H1 (cell line): Measurements from ENCODE around the gene PCGF3. TPM values are rescaled to one million over a fixed set of nuclear protein-coding genes. Genes with fewer than 3 reads are reported as not detected.

Source experiments
- CTCF ChIA-PET: fragments of 300-600 bp; sonication (Branson Sonifier 250); formaldehyde crosslinking; loops from one replicate; lab custom pipeline; 2021; ENCODE audit not compliant: partially characterized antibody; lab: Charles Lee
- POLR2A ChIA-PET: fragments of 300-600 bp; sonication (Branson Sonifier 250); formaldehyde crosslinking; loops from one replicate; lab custom pipeline; 2021; ENCODE audit warnings: inconsistent platforms; ENCODE audit not compliant: partially characterized antibody; lab: Charles Lee
- DNase-seq, 2 experiments: peaks; one replicate each; pipeline versions ENCODE4 v3.0.0 to v3.0.0-alpha.2; 2010 to 2022; ENCODE audit warnings: low spot score in 2 of 2, low read depth in 1 of 2, mixed read lengths in 1 of 2
- FAIRE-seq: peaks from 2 replicates; lab custom pipeline; 2011; peaks lifted over from hg19 to GRCh38; lab: Jason Lieb, UNC
- H2AFZ ChIP-seq: 2 replicates; pipeline ENCODE4 v1.8.1; 2012; ENCODE audit warnings: low read length, inconsistent platforms
- H2AK5ac ChIP-seq: 2 replicates; pipeline ENCODE4 v1.6.1; 2013; ENCODE audit warnings: low read depth, low read length
- H2BK120ac ChIP-seq: replicated peaks from 2 replicates; pipeline ENCODE3; 2013; ENCODE audit warnings: low read depth, low read length, inconsistent platforms
- H2BK12ac ChIP-seq: 2 replicates; pipeline ENCODE4 v1.6.1; 2013; ENCODE audit warnings: low read depth, low read length
- H2BK15ac ChIP-seq: 2 replicates; pipeline ENCODE4 v1.6.1; 2013; ENCODE audit warnings: low read length
- H2BK20ac ChIP-seq: 2 replicates; pipeline ENCODE4 v1.6.1; 2013; ENCODE audit warnings: low read length
- H2BK5ac ChIP-seq: 2 replicates; pipeline ENCODE4 v1.6.1; 2013; ENCODE audit warnings: low read depth, low read length
- H3K14ac ChIP-seq: 2 replicates; pipeline ENCODE4 v1.6.1; 2013; ENCODE audit warnings: inconsistent platforms; ENCODE audit not compliant: insufficient read length
- H3K18ac ChIP-seq: 2 replicates; pipeline ENCODE4 v1.6.1; 2013; ENCODE audit warnings: low read length; ENCODE audit errors: extremely low read depth
- H3K23ac ChIP-seq: 2 replicates; pipeline ENCODE4 v1.6.1; 2013; ENCODE audit warnings: inconsistent platforms; ENCODE audit not compliant: insufficient read length
- H3K23me2 ChIP-seq: 2 replicates; pipeline ENCODE4 v1.6.1; 2013; ENCODE audit warnings: low read depth, low read length
- H3K27ac ChIP-seq: 2 replicates; pipeline ENCODE4 v1.6.1; 2011; ENCODE audit warnings: low read depth, low read length, inconsistent platforms
- H3K27me3 ChIP-seq, 4 experiments: replicated peaks in 1 of 4; 1 replicate in 1 of 4; 2 replicates in 3 of 4; pipeline versions ENCODE4 v1.6.1 to v1.8.1; 2011 to 2013; ENCODE audit warnings: low read length in 3 of 4, mild to moderate bottlenecking in 3 of 4, inconsistent platforms in 2 of 4, mixed read lengths in 2 of 4, moderate library complexity in 1 of 4; ENCODE audit not compliant: control insufficient read depth in 3 of 4, insufficient read depth in 3 of 4; ENCODE audit errors: extremely low read depth in 1 of 4
- H3K36me3 ChIP-seq, 4 experiments: 2 replicates each; pipeline versions ENCODE4 v1.6.1 to v1.8.1; 2011 to 2013; ENCODE audit warnings: mild to moderate bottlenecking in 4 of 4, low read length in 3 of 4, moderate library complexity in 2 of 4, control low read depth in 1 of 4, inconsistent platforms in 1 of 4; ENCODE audit not compliant: insufficient read depth in 4 of 4, control insufficient read depth in 2 of 4
- H3K4ac ChIP-seq: replicated peaks from 2 replicates; pipeline ENCODE3; 2013; ENCODE audit warnings: low read length, low read depth, mixed read lengths, inconsistent platforms; ENCODE audit not compliant: insufficient read length
- H3K4me1 ChIP-seq, 4 experiments: replicated peaks in 1 of 4; 1 replicate in 1 of 4; 2 replicates in 3 of 4; pipeline versions ENCODE4 v1.6.1 to v1.8.1; 2011 to 2013; ENCODE audit warnings: low read length in 3 of 4, inconsistent platforms in 2 of 4, mixed read lengths in 1 of 4; ENCODE audit not compliant: insufficient read depth in 4 of 4, control insufficient read depth in 3 of 4
- H3K4me2 ChIP-seq, 2 experiments: 2 replicates each; pipeline versions ENCODE4 v1.6.1 to v1.8.1; 2011 to 2013; ENCODE audit warnings: low read depth in 2 of 2, low read length in 2 of 2, control low read depth in 1 of 2, inconsistent platforms in 1 of 2, mild to moderate bottlenecking in 1 of 2; ENCODE audit not compliant: insufficient read depth in 1 of 2
- H3K4me3 ChIP-seq, 4 experiments: fragments of 200-600, 300-600 bp in 1 of 4; sonication (generic), shearing (Covaris generic), sonication (Bioruptor Twin) in 1 of 4; 2 replicates each; pipeline versions ENCODE4 v1.5.1 to v1.8.1; 2011 to 2016; ENCODE audit warnings: low read length in 4 of 4, low read depth in 3 of 4, control low read depth in 2 of 4, inconsistent platforms in 2 of 4, mild to moderate bottlenecking in 2 of 4, mixed read lengths in 1 of 4, moderate library complexity in 1 of 4; ENCODE audit not compliant: insufficient read depth in 2 of 4; ENCODE audit errors: extremely low read depth in 1 of 4
- H3K56ac ChIP-seq: replicated peaks from 2 replicates; pipeline ENCODE3; 2013; ENCODE audit warnings: low read depth, mild to moderate bottlenecking, mixed read lengths, low read length, inconsistent platforms; ENCODE audit not compliant: insufficient read length
- H3K79me1 ChIP-seq: 2 replicates; pipeline ENCODE4 v1.6.1; 2013; ENCODE audit warnings: low read depth, low read length, control low read depth
- H3K79me2 ChIP-seq, 2 experiments: 2 replicates each; pipeline versions ENCODE4 v1.6.1 to v1.8.1; 2012 to 2013; ENCODE audit warnings: low read length in 2 of 2, mild to moderate bottlenecking in 2 of 2, inconsistent platforms in 1 of 2; ENCODE audit not compliant: insufficient read depth in 2 of 2, control insufficient read depth in 1 of 2
- H3K9ac ChIP-seq, 4 experiments: replicated peaks in 1 of 4; 1 replicate in 1 of 4; 2 replicates in 3 of 4; pipeline versions ENCODE4 v1.6.1 to v1.8.1; 2011 to 2013; ENCODE audit warnings: low read depth in 3 of 4, low read length in 3 of 4, control low read depth in 2 of 4, mild to moderate bottlenecking in 2 of 4, moderate library complexity in 2 of 4, inconsistent platforms in 1 of 4; ENCODE audit errors: extremely low read depth in 1 of 4
- H3K9me3 ChIP-seq, 2 experiments: 2 replicates each; pipeline versions ENCODE4 v1.6.1 to v1.8.1; 2012 to 2013; ENCODE audit warnings: mild to moderate bottlenecking in 2 of 2, moderate library complexity in 2 of 2, control low read depth in 1 of 2, inconsistent platforms in 1 of 2, low read depth in 1 of 2, low read length in 1 of 2, mixed read lengths in 1 of 2; ENCODE audit not compliant: insufficient read depth in 2 of 2
- H4K20me1 ChIP-seq, 2 experiments: replicated peaks in 1 of 2; 2 replicates each; pipeline versions ENCODE3 to v1.8.1; 2011 to 2013; ENCODE audit warnings: inconsistent platforms in 2 of 2, low read length in 2 of 2, mild to moderate bottlenecking in 1 of 2; ENCODE audit not compliant: insufficient read depth in 2 of 2, control insufficient read depth in 1 of 2
- H4K5ac ChIP-seq: 2 replicates; pipeline ENCODE4 v1.6.1; 2013; ENCODE audit warnings: low read length, low read depth, mixed read lengths, inconsistent platforms; ENCODE audit not compliant: insufficient read length
- H4K8ac ChIP-seq: 2 replicates; pipeline ENCODE4 v1.8.0; 2013; ENCODE audit warnings: mild to moderate bottlenecking, moderate library complexity, low read length, inconsistent platforms; ENCODE audit not compliant: insufficient read depth; ENCODE audit errors: extremely low read depth
- H4K91ac ChIP-seq: replicated peaks from 2 replicates; pipeline ENCODE3; 2013; ENCODE audit warnings: low read length, mixed read lengths, inconsistent platforms; ENCODE audit not compliant: insufficient read length
- BACH1 ChIP-seq: IDR thresholded peaks from 2 replicates; pipeline ENCODE4 v1.6.1; 2012; ENCODE audit warnings: low read length, improper control_type of control experiment
- CREB1 ChIP-seq: IDR thresholded peaks from 2 replicates; pipeline ENCODE4 v1.6.1; 2012; ENCODE audit warnings: inconsistent platforms
- EP300 ChIP-seq, 2 experiments: IDR thresholded peaks; 1 replicate in 1 of 2; 2 replicates in 1 of 2; pipeline ENCODE4 v1.6.1; 2011 to 2012; ENCODE audit warnings: low read depth in 2 of 2, low read length in 2 of 2, mild to moderate bottlenecking in 2 of 2, borderline replicate concordance in 1 of 2, inconsistent platforms in 1 of 2, moderate library complexity in 1 of 2
- HDAC2 ChIP-seq, 2 experiments: fragments of 300-600 bp in 1 of 2; sonication (generic) in 1 of 2; IDR thresholded peaks; 2 replicates each; pipeline ENCODE4 v1.6.1; 2011 to 2012; ENCODE audit warnings: low read depth in 2 of 2, low read length in 2 of 2, mild to moderate bottlenecking in 2 of 2, moderate library complexity in 2 of 2, borderline replicate concordance in 1 of 2, inconsistent platforms in 1 of 2
- NRF1 ChIP-seq: IDR thresholded peaks from 2 replicates; pipeline ENCODE4 v1.6.1; 2011; ENCODE audit warnings: mild to moderate bottlenecking, low read depth, low read length, improper control_type of control experiment
- POLR2AphosphoS5 ChIP-seq: IDR thresholded peaks from 2 replicates; pipeline ENCODE4 v1.6.1; 2011; ENCODE audit warnings: low read depth, low read length
- RAD21 ChIP-seq, 2 experiments: IDR thresholded peaks in 1 of 2; conservative IDR thresholded peaks in 1 of 2; 2 replicates each; pipeline ENCODE4 v1.6.1; 2011; ENCODE audit warnings: low read depth in 2 of 2, low read length in 2 of 2, improper control_type of control experiment in 1 of 2, inconsistent platforms in 1 of 2, mild to moderate bottlenecking in 1 of 2, moderate library complexity in 1 of 2
- RBBP5 ChIP-seq: IDR thresholded peaks from 2 replicates; pipeline ENCODE4 v1.7.1; 2012; ENCODE audit warnings: low read depth, mild to moderate bottlenecking, inconsistent platforms, low read length, moderate library complexity, borderline replicate concordance
- SRF ChIP-seq: IDR thresholded peaks from 2 replicates; pipeline ENCODE4 v1.6.1; 2011; ENCODE audit warnings: mild to moderate bottlenecking, low read depth, low read length, moderate library complexity
- SUZ12 ChIP-seq: fragments of 200-600 bp; sonication (generic); IDR thresholded peaks from 2 replicates; pipeline ENCODE4 v1.6.1; 2012; ENCODE audit warnings: mild to moderate bottlenecking, inconsistent platforms, low read length, moderate library complexity, mixed read lengths
- TCF12 ChIP-seq: IDR thresholded peaks from 2 replicates; pipeline ENCODE4 v1.6.1; 2011; ENCODE audit warnings: low read depth, mild to moderate bottlenecking, low read length
- YY1 ChIP-seq: IDR thresholded peaks from 2 replicates; pipeline ENCODE4 v1.6.1; 2011; ENCODE audit warnings: low read depth, mild to moderate bottlenecking, low read length
- WGBS, 2 experiments: shearing (Covaris generic) in 1 of 2; methylation state at CpG; one replicate each; pipeline versions ENCODE4 v1.1.6 to v1.1.7; 2013 to 2015; ENCODE audit warnings: low lambda C conversion rate in 2 of 2, mixed read lengths in 2 of 2, inconsistent platforms in 1 of 2, low coverage in 1 of 2, missing lambda C conversion rate in 1 of 2; ENCODE audit not compliant: insufficient replicate concordance in 2 of 2, insufficient coverage in 1 of 2, insufficient read length in 1 of 2; ENCODE audit errors: extremely low coverage in 1 of 2, missing lambda C conversion rate in 1 of 2; 5-methylcytosine and 5-hydroxymethylcytosine counted together
- polyA plus RNA-seq, 7 experiments: library from polyadenylated mRNA; depleted of rRNA in 3 of 7; stranded (reverse) in 5 of 7; unstranded in 2 of 7; fragments of >200 nt in 5 of 7; fragments of 200-250 nt in 2 of 7; gene quantifications; 1 replicate in 5 of 7; 2 replicates in 1 of 7; 4 replicates in 1 of 7; pipeline versions ENCODE4 v1.2.1 to v1.2.3, GENCODE V29; 2011 to 2013; ENCODE audit warnings: missing spikeins in 2 of 7, mixed read lengths in 2 of 7
- total RNA-seq: library from RNA; stranded (reverse); fragmentation: NEBNext Ultra II Directional; extraction: Animal tissue kit (Norgen Biotek cat#: 25700); gene quantifications from 2 replicates; pipeline ENCODE4 v1.2.1, GENCODE V29; 2021

Gene PCGF3
- total and polyA plus RNA-seq, 2 of the 8 experiments (the other 6 are each of a cell fraction or from before 2014, with no cell fraction given), result 52.7 to 52.9 TPM

GRCh38 chr4:683247-683897, 22.3 kb upstream of the PCGF3 start:
- Histone ChIP-seq H3K27me3 (no peaks in the 10 kb centered on the region; a peak in 2 of 7 replicates), H4K91ac (no peak overlapping the region), H3K4me1 (peaks cover 0 to 25% (median 12%) of the 10 kb centered on the region in 4 experiments; a peak in 6 of 7 replicates), H2AFZ (no peak overlapping the region), H3K18ac (peak overlapping the region; percentile 24; the same call in 1 of the 2 replicates), H3K9ac (peak overlapping the region in 2 of 4 experiments; percentile 26 to 29; a peak in 2 of 7 replicates), H3K79me1 (no peaks in the 10 kb centered on the region), H2BK20ac (no peak overlapping the region), H4K5ac (no peak overlapping the region), H2BK15ac (no peak overlapping the region), H3K79me2 (no peaks in the 10 kb centered on the region), H4K8ac (no peak overlapping the region), H2BK5ac (peak overlapping the region; percentile 68), H3K14ac (no peak overlapping the region), H3K4me3 (no peak overlapping the region), H2BK12ac (no peak overlapping the region; the same call in 1 of the 2 replicates), H3K9me3 (no peaks in the 10 kb centered on the region), H3K23me2 (no peaks in the 10 kb centered on the region), H3K36me3 (no peaks in the 10 kb centered on the region), H4K20me1 (peaks cover 0 to 10% of the 10 kb centered on the region in 2 experiments), H3K23ac (no peak overlapping the region), H3K56ac (no peak overlapping the region), H3K4ac (no peak overlapping the region), H3K4me2 (no peak overlapping the region), H2AK5ac (no peak overlapping the region), H3K27ac (no peak overlapping the region), H2BK120ac (no peak overlapping the region)
- ChIA-PET POLR2A (interaction anchor here (1.0 to 6.3 kb wide), 6 partner anchors 8 to 107 kb away, joined by 3 to 34 read pairs (median 7); partner anchors contain the start of genes ATP5ME, MYL5 and TMEM271), CTCF (interaction anchor here (0.6 to 5.7 kb wide), 22 partner anchors 8 to 207 kb away, joined by 3 to 65 read pairs (median 6); partner anchors contain the start of genes ATP5ME and MYL5)
- no peak for DNase-seq
- FAIRE-seq, result no peak
- 86% methylated on average over 17 of the region's 25 CpGs; no CpG with 5 or more reads in 1 of the 2 experiments for WGBS, 2 experiments
- TF ChIP-seq POLR2AphosphoS5 (no peak), CREB1 (no peak), SUZ12 (no peak), RAD21 (IDR thresholded peaks at IDR 0.05 in 1 of 2, conservative IDR thresholded peaks at IDR 0.05 in 1 of 2; ENCODE audit: low read depth in 2 of 2, low read length in 2 of 2) (no peak), YY1 (no peak), SRF (no peak), HDAC2 (IDR thresholded peaks at IDR 0.05; ENCODE audit: borderline replicate concordance in 1 of 2, low read depth in 2 of 2, low read length in 2 of 2) (no peak), NRF1 (no peak), TCF12 (no peak), EP300 (IDR thresholded peaks at IDR 0.05; ENCODE audit: borderline replicate concordance in 1 of 2, low read depth in 2 of 2, low read length in 2 of 2) (no peak), BACH1 (no peak), RBBP5 (no peak)
